ENCODE measurements around the gene HSPD1. TPM values are rescaled to one million over a fixed set of nuclear protein-coding genes. Genes with fewer than 3 reads are reported as not detected.

Gene HSPD1
- total RNA-seq, 1 donor from 2014 or later = 539 TPM

GRCh38 chr2:197517150-197517549 lies 17.5 kb upstream of the HSPD1 start:
- no peak overlapping the region for H3K27ac Mint-ChIP-seq
- no peak overlapping the region for H3K27ac ChIP-seq
- no peak for DNase-seq (ENCODE audit: low spot score)
- peaks cover 10% of the 10 kb centered on the region for H3F3A ChIP-seq (ENCODE audit: low read depth)
- H3K4me3 Mint-ChIP-seq = peak overlapping the region; percentile 97
- no peaks in the 10 kb centered on the region for H3K27me3 ChIP-seq
- H3K4me2 ChIP-seq = peak overlapping the region; percentile 97
- no peak overlapping the region for H2AFZ ChIP-seq (replicated peaks)
- H3K79me2 ChIP-seq (ENCODE audit: low read depth) = peaks cover 63% of the 10 kb centered on the region
- TF ChIP-seq EZH2 (IDR thresholded peaks at IDR 0.05) (no peak), CTCF (IDR thresholded peaks at IDR 0.05) (no peak), EZH2phosphoT487 (IDR thresholded peaks at IDR 0.05) (no peak)
- peaks cover 14% of the 10 kb centered on the region for H3K36me3 ChIP-seq
- H3K9ac ChIP-seq = peak overlapping the region; percentile 93
- H3K4me1 Mint-ChIP-seq = peaks cover 20% of the 10 kb centered on the region
- H3K4me1 ChIP-seq = peaks cover 14% of the 10 kb centered on the region
- H3K27me3 Mint-ChIP-seq (ENCODE audit: insufficient read depth, low read depth) = no peaks in the 10 kb centered on the region
- peaks cover 8% of the 10 kb centered on the region for H3K9me3 Mint-ChIP-seq
- peak overlapping the region; percentile 80 for H3K4me3 ChIP-seq
- peaks cover 23% of the 10 kb centered on the region for H3K36me3 Mint-ChIP-seq
- H4K20me1 ChIP-seq (ENCODE audit: low read depth) = peaks cover 6% of the 10 kb centered on the region
- H3K9me3 ChIP-seq (ENCODE audit: low read depth) = no peaks in the 10 kb centered on the region

GRCh38 chr2:197516393-197516761 lies 16.7 kb upstream of the HSPD1 start:
- Histone ChIP-seq H3K4me2 (peak overlapping the region; percentile 97), H3K9ac (peak overlapping the region; percentile 93), H3K27me3 (no peaks in the 10 kb centered on the region), H4K20me1 (ENCODE audit: low read depth) (peaks cover 6% of the 10 kb centered on the region), H3K36me3 (peaks cover 14% of the 10 kb centered on the region), H3K27ac (peak overlapping the region; percentile 71), H3F3A (ENCODE audit: low read depth) (peaks cover 10% of the 10 kb centered on the region), H3K9me3 (ENCODE audit: low read depth) (no peaks in the 10 kb centered on the region), H3K4me1 (peaks cover 14% of the 10 kb centered on the region), H2AFZ (replicated peaks) (peak overlapping the region; percentile 80), H3K79me2 (ENCODE audit: low read depth) (peaks cover 55% of the 10 kb centered on the region), H3K4me3 (peak overlapping the region; percentile 80)
- no peak for TF ChIP-seq EZH2 (IDR thresholded peaks at IDR 0.05)
- no peak for TF ChIP-seq CTCF (IDR thresholded peaks at IDR 0.05)
- no peak for TF ChIP-seq EZH2phosphoT487 (IDR thresholded peaks at IDR 0.05)
- peak overlapping the region; percentile 90 for H3K27ac Mint-ChIP-seq
- DNase-seq (ENCODE audit: low spot score) = no peak
- peak overlapping the region; percentile 97 for H3K4me3 Mint-ChIP-seq
- H3K36me3 Mint-ChIP-seq = peaks cover 20% of the 10 kb centered on the region
- H3K27me3 Mint-ChIP-seq (ENCODE audit: insufficient read depth, low read depth) = no peaks in the 10 kb centered on the region
- H3K9me3 Mint-ChIP-seq = peaks cover 5% of the 10 kb centered on the region
- peaks cover 20% of the 10 kb centered on the region for H3K4me1 Mint-ChIP-seq

GRCh38 chr2:197515739-197516392 lies 16.2 kb upstream of the HSPD1 start, which contains the start of gene MOB4:
MOB4 (plus strand) TSS chr2:197516066; CDS start chr2:197516087, 21 bp downstream.
- H3K27ac Mint-ChIP-seq = peak within 1 kb of the TSS; percentile 90
- Histone ChIP-seq H3K36me3 (peaks cover 11% of the 10 kb centered on the region), H2AFZ (replicated peaks) (peak within 1 kb of the TSS; percentile 94), H4K20me1 (ENCODE audit: low read depth) (peaks cover 6% of the 10 kb centered on the region), H3K9me3 (ENCODE audit: low read depth) (no peaks in the 10 kb centered on the region), H3K27me3 (no peaks in the 10 kb centered on the region), H3K4me1 (peaks cover 14% of the 10 kb centered on the region), H3F3A (ENCODE audit: low read depth) (peaks cover 10% of the 10 kb centered on the region), H3K4me2 (peak within 1 kb of the TSS; percentile 97), H3K79me2 (ENCODE audit: low read depth) (peaks cover 50% of the 10 kb centered on the region), H3K9ac (peak within 1 kb of the TSS; percentile 93), H3K27ac (peak within 1 kb of the TSS; percentile 71), H3K4me3 (peak within 1 kb of the TSS; percentile 80)
- DNase-seq (ENCODE audit: low spot score) = peak; percentile 98
- TF ChIP-seq CTCF (IDR thresholded peaks at IDR 0.05) (no peak), EZH2phosphoT487 (IDR thresholded peaks at IDR 0.05) (no peak), EZH2 (IDR thresholded peaks at IDR 0.05) (no peak)
- peaks cover 15% of the 10 kb centered on the region for H3K36me3 Mint-ChIP-seq
- peaks cover 2% of the 10 kb centered on the region for H3K27me3 Mint-ChIP-seq (ENCODE audit: insufficient read depth, low read depth)
- H3K9me3 Mint-ChIP-seq = peaks cover 1% of the 10 kb centered on the region
- H3K4me3 Mint-ChIP-seq = peak within 1 kb of the TSS; percentile 97
- peaks cover 20% of the 10 kb centered on the region for H3K4me1 Mint-ChIP-seq

All from neural progenitor cell (in vitro differentiated cells).